Heart left ventricle (tissue), 16 donors: ENCODE measurements around the gene PIGL. TPM values are rescaled to one million over a fixed set of nuclear protein-coding genes. Genes with fewer than 3 reads are reported as not detected.

ENCODE experiments used
- ATAC-seq, 4 donors: fragments of 200-7000 bp; cut with Tn5 transposase; one replicate each; pipeline ENCODE4 v1.9.1; 2020 to 2022; ENCODE audit warnings: moderate library complexity in 4 of 4, mild to moderate bottlenecking in 3 of 4, moderate number of reproducible peaks in 1 of 4
- DNase-seq, 5 donors: peaks; one replicate each; pipeline ENCODE4 v3.0.0-alpha.2; 2020
- H3K27ac ChIP-seq, 12 donors: fragments of 200-600 bp; sonication (generic) in 4 of 12; one replicate each; pipeline versions ENCODE4 v1.5.0 to v1.8.0; 2016 to 2022; ENCODE audit warnings: mild to moderate bottlenecking in 2 of 12
- H3K27me3 ChIP-seq, 9 donors: fragments of 200-600 bp; sonication (generic) in 2 of 9; one replicate each; pipeline versions ENCODE4 v1.5.1 to v1.8.0; 2016 to 2022; ENCODE audit warnings: mild to moderate bottlenecking in 3 of 9
- H3K36me3 ChIP-seq, 9 donors: fragments of 200-600 bp; sonication (generic) in 2 of 9; one replicate each; pipeline versions ENCODE4 v1.5.0 to v1.8.0; 2018 to 2022; ENCODE audit warnings: mild to moderate bottlenecking in 2 of 9
- H3K4me1 ChIP-seq, 12 donors: fragments of 200-600 bp; sonication (generic) in 4 of 12; one replicate each; pipeline versions ENCODE4 v1.5.0 to v1.8.0; 2016 to 2022; ENCODE audit warnings: mild to moderate bottlenecking in 3 of 12
- H3K4me3 ChIP-seq, 12 donors: fragments of 200-600 bp; sonication (generic) in 4 of 12; one replicate each; pipeline versions ENCODE4 v1.5.0 to v1.8.0; 2017 to 2022; ENCODE audit warnings: mild to moderate bottlenecking in 9 of 12, moderate library complexity in 4 of 12
- H3K9me3 ChIP-seq, 12 donors: fragments of 200-600 bp; sonication (generic) in 4 of 12; one replicate each; pipeline versions ENCODE4 v1.5.0 to v1.8.0; 2016 to 2022; ENCODE audit warnings: mild to moderate bottlenecking in 1 of 12
- CTCF ChIP-seq, 12 donors: fragments of 200-600 bp; sonication (generic) in 4 of 12; IDR thresholded peaks; one replicate each; pipeline versions ENCODE4 v1.5.0 to v1.8.0; 2018 to 2022; ENCODE audit warnings: antibody characterized with exemption in 12 of 12, mild to moderate bottlenecking in 5 of 12
- POLR2A ChIP-seq, 2 donors: fragments of 450-650 bp; IDR thresholded peaks; one replicate each; pipeline ENCODE4 v1.6.1; 2017; ENCODE audit warnings: antibody characterized with exemption in 2 of 2, mild to moderate bottlenecking in 2 of 2, moderate library complexity in 2 of 2
- WGBS, 4 donors: extraction: QIAGEN DNeasy Blood & Tissue Kit in 2 of 4; methylation state at CpG; one replicate each; pipeline versions ENCODE4 v1.1.5 to v1.1.7; 2013 to 2018; 5-methylcytosine and 5-hydroxymethylcytosine counted together
- intact Hi-C, 10 donors: fragments of 100-400 bp; cut with DNase I; formaldehyde crosslinking; loops; one replicate each; pipeline versions ENCODE4 v1.11.1 to v1.14.2; 2022
- polyA plus RNA-seq, 2 donors: library from polyadenylated mRNA; stranded (reverse); fragments of 200-250 nt; gene quantifications; one replicate each; pipeline ENCODE4 v1.2.3, GENCODE V29; 2013
- total RNA-seq, 9 donors: library from RNA; depleted of rRNA in 2 of 9; stranded (reverse); fragments of >200 nt in 2 of 9; fragmentation: NEBNext Ultra II Directional in 3 of 9; extraction: Animal tissue kit (Norgen Biotek cat#: 25700) in 3 of 9; gene quantifications; one replicate each; pipeline versions ENCODE4 v1.1.0 to v1.2.4, GENCODE V29; 2016 to 2023
- donor health status: ischemic (EF 13 %, LVEDD 7.1; RV severe dilation, severe dysfunction).
- donor health status: healthy with polysubstance abuse.
- donor health status: DM: no; HTN: yes; CAD: no.
- donor health status: DM: no; HTN: no; CAD: no.
- donor health status: ischemic (EF 25% LVEDD 6.9; RV normal size, moderate dysfunction).
- donor health status: ischemic (EF 25% LVEDD 5.7; RV mildly dilated, moderate dysfunction).
- donor health status: healthy.
- donor health status: DM: yes; HTN: yes; CAD: no.
- donor health status: ischemic (EF 35%, LVEDD 5.7; RV mildly dilated, moderate dysfunction).
- donor health status: nonischemic (EF 11% LVEDD 7.7; RV severe dilation, severe dysfunction).
- donor health status: DM: yes; HTN: yes; CAD: no.
- donor health status: PGD.
- donor health status: ischemic (EF 29% LVEDD 5.4; RV normal size, mild dysfunction).
- donor health status: nonischemic (EF 23%, LVEDD 6.1; RV moderate dilation, normal function).

The PIGL gene
- total and polyA plus RNA-seq, 11 donors = 4.5 to 20.2 (median 10.2) TPM

DNA sequence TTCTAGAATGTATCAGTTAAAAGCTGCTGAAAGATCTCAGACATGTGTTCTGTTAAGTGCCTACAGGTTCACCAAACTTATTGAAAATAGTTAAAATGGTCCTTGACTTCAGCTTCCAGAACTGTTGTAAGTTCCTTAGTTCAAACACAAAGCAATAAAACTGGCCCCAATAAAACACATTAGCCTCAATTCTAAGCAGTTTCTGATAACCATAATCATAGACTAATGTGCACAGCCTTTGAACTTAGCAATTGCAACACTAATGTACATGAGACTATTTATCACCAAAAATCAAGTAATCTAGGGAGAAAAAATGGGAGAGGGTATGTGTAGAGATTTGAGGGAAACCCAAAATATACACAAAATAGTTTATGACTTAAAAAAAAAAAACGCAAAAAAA is 15.4 kb downstream of the PIGL start:
- Histone ChIP-seq H3K9me3 (no peaks in the 10 kb centered on the region), H3K36me3 (peaks cover 0 to 36% (median 6%) of the 10 kb centered on the region in 9 donors), H3K4me3 (no peak overlapping the region), H3K27me3 (no peaks in the 10 kb centered on the region), H3K4me1 (peaks cover 0 to 13% (median 0%) of the 10 kb centered on the region in 12 donors), H3K27ac (no peak overlapping the region)
- intact Hi-C loops = no loop called here
- 95 to 98% (median 97%) methylated on average over 1 of the region's 1 CpG for WGBS, 4 donors
- ATAC-seq = no peak
- TF ChIP-seq CTCF (IDR thresholded peaks at IDR 0.05) = no peak
- TF ChIP-seq POLR2A (IDR thresholded peaks at IDR 0.05) = no peak
- DNase-seq = no peak

DNA sequence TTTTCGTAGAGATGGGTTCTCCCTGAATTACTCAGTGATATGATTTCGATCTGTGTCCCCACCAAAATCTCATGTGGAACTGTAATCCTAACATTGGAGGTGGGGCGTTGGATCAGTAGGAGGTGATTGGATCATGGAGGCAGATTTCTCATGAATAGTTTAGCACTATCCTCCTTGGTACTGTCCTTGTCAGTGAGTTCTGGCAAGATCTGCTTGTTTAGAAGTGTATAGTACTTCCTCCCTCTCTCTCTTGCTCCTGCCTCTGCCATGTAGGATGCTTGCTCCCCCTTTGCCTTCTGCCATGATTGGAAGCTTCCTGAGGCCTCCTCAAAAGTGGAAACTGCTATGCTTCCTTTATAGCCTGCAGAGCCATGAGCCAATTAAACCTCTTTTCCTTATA is 22.9 kb downstream of the PIGL start:
- ATAC-seq = no peak
- 97 to 100% (median 99%) methylated on average over 3 of the region's 3 CpGs for WGBS, 4 donors
- intact Hi-C loops = no loop called here
- Histone ChIP-seq H3K27me3 (no peaks in the 10 kb centered on the region), H3K4me1 (no peaks in the 10 kb centered on the region), H3K9me3 (no peaks in the 10 kb centered on the region), H3K4me3 (no peak overlapping the region), H3K27ac (no peak overlapping the region), H3K36me3 (peaks cover 0 to 21% (median 0%) of the 10 kb centered on the region in 9 donors)
- TF ChIP-seq POLR2A (IDR thresholded peaks at IDR 0.05) (no peak), CTCF (IDR thresholded peaks at IDR 0.05) (no peak)
- DNase-seq = no peak

DNA sequence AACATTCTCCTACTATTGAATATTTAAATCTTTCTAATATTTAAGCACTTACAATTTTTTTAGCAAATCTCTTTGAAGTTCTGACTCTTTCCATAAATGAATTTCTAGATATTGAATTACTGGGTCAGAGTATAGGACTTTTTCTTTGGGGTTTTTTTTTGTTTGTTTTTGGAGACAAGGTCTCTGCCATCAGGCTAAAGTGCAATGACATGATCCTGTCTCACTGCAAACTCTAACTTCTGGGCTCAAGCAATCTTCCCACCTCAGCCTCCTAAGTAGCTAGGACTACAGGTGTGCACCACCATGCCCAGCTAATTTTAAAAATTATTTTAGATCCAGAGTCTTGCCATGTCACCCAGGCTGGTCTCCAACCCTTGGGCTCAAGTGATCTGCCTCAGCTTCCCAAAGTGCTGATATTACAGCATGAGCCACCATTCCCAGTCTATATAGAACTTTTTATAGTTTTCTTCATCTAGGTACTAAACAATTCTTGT is 24.9 kb downstream of the PIGL start:
- no peak for DNase-seq
- Histone ChIP-seq H3K9me3 (no peaks in the 10 kb centered on the region), H3K27ac (no peak overlapping the region), H3K4me3 (no peak overlapping the region), H3K27me3 (no peaks in the 10 kb centered on the region), H3K4me1 (no peaks in the 10 kb centered on the region), H3K36me3 (peaks cover 0 to 2% (median 0%) of the 10 kb centered on the region in 9 donors)
- no peak for ATAC-seq
- TF ChIP-seq POLR2A (IDR thresholded peaks at IDR 0.05) = no peak
- no peak for TF ChIP-seq CTCF (IDR thresholded peaks at IDR 0.05)
- intact Hi-C loops = no loop called here

GRCh38 chr17:16243385-16243784 is 26.4 kb downstream of the PIGL start:
- no peaks in the 10 kb centered on the region for H3K4me1 ChIP-seq
- H3K9me3 ChIP-seq = no peaks in the 10 kb centered on the region
- no peaks in the 10 kb centered on the region for H3K36me3 ChIP-seq
- TF ChIP-seq POLR2A (IDR thresholded peaks at IDR 0.05) (no peak), CTCF (IDR thresholded peaks at IDR 0.05) (no peak)
- no peak overlapping the region for H3K4me3 ChIP-seq
- intact Hi-C loops = no loop called here
- ATAC-seq = no peak
- H3K27me3 ChIP-seq = no peaks in the 10 kb centered on the region
- no peak overlapping the region for H3K27ac ChIP-seq
- 90 to 97% (median 92%) methylated on average over 5 of the region's 5 CpGs for WGBS, 4 donors
- DNase-seq = no peak
